HG02610 (cell line): ENCODE measurements around the gene IQSEC1.

Experiments used
- ATAC-seq: cut with Tn5 transposase; IDR thresholded peaks from one replicate; pipeline ENCODE4 v1.9.1; 2021; ENCODE audit warnings: mild to moderate bottlenecking, moderate library complexity; ENCODE audit not compliant: unreplicated experiment

Gene IQSEC1

DNA sequence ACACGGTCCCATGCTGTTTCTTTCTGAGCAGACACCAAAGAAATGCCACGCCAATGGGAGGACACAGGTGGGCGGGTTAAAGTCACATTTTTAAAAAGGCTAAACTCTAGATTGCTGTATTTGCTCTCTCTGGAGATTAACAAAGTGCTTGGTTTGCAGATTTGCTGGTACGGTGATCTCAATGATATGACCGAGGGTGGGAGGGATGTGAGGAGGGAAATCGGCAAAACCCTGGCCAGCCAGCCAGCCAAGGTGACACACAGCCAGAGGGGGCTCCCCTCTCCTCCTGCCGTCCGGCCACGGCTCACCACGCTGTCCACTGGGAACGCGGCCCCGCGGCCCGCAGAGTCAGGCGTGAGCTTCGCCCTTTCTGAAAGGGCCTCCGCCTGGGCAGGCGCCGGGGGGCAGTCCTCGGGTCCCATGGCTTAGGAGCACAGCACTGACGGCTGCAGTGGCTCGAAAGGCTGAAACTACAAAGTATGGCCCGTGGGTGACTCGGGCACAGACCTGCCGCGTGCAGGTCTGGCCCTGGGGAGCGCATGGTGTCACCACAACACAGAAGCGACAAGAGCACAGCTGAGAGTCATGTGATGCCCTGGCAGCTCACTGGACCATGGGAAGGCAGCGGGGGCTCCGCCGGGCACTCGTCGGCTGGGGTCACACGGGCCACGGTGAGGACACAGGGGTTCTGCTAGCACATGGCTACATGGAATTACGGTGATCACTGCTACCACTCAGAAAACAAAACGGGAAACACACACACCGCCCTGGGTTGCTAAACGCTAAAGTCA lies 174.1 kb downstream of the IQSEC1 start:
- ATAC-seq: no peak

DNA sequence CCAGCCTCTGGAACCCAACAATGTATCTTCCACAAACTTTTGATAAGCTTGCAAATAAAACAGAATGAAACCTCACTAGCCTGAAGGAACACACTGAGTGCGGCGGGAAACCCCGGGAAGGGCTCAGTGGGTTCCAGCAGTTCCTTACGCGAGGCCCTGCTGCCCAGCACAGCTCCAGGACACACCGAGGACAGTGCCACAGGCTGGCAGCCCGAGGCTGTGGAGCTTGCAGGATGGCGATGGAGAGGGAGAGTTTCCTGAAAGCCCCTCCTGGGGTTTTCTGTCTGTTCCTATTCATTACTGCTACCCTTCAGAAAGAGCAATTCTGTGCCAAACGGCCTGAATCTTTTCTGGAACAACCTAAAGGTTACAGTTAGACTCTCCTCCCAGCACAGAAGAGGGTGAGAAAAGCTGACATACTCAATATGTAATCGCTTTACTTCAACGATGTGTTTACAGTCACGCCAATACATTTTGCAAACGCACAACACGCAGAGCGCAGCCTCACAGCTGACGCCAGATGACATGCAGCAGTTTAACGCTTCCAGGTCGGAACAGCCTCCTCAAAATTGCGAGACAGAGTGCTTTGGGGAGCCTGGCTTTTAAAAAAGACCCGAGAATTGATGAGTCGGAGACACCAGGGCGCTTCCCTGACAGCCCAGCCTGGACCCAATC lies 174.8 kb downstream of the IQSEC1 start:
- no peak for ATAC-seq

DNA sequence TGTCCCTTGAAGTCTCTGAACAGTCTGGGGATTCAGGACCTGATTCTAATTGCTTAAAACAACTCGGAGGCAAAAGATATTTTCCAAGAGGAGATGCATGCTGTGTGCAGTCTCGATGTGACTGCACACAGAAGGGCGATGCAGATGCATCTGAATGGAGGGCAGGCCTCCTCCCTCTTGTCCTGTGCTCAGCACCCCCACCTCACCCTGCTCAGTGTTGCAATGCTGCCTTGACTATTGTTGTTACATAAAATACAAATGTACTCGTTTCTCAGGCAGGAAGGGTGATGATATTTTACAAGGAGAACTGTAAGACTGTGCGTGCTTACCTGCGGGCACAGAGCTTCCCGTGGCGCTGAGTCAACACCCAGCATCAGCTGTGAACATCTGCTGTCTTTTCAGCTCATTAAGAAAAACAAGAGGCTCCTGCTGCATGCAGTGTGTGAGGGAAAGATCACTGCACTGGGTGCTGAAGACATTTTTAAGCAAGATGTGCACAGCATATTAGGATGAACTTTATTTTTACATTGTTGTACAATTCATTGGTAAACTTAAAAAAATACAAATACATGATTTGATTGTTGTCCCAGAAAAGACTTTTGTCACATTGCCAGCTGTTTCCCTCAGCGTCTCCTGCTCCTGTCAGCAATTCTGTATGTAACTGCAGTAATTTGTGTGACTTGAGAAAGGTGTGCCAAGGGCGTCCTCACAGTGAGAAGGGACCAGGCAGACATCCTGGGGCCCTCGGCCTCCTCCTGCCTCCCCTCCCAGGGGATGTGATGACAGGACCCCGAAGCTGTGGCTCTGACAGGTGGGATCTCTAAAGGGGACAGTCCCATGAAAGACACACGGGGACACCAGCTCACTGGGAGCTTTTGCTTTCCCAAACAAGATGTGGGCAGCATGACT lies 175.6 kb downstream of the IQSEC1 start:
- no peak for ATAC-seq

DNA sequence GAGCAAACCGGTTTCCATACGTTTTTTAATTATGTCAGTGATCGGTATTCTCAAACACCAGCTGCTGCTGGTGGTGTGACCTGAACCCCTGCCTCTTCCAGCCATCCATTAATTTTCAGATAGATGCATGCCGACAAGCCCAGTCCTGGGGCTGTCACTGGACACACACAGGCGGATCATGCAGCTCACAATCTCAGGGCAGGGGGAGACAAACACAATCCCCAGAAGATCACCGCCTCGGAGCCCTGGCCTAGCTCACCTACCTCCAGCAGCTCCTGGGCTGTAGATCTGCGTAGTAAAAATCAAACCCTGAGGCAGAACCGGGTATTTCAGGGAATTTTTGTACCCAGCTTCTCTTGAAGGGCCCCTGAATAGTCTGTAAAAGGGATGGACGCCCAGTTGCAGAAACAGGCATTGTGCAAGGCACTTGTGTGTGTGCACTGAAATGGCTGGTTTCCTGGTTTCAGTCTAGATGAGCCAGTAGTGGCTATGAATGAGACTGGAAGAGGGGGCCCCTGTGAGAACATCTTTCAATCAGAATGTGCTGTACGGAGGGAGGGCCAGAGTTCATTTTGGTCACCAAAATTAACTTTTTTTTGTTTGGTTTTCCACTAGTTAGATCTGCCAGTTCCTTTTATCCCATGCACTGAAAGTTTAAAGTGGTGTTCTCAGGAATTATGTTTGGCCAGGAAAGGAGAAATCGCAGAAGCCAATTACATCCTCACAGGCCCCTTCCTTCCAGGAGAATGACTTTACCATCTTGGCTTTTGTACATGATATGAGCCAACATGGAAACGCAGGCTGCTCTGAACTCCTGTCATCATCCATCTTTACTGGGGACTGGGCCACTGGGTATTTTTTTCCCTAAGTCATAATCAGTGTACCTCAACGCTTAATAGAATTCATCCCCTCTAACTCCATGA lies 176.9 kb downstream of the IQSEC1 start:
- no peak for ATAC-seq

DNA sequence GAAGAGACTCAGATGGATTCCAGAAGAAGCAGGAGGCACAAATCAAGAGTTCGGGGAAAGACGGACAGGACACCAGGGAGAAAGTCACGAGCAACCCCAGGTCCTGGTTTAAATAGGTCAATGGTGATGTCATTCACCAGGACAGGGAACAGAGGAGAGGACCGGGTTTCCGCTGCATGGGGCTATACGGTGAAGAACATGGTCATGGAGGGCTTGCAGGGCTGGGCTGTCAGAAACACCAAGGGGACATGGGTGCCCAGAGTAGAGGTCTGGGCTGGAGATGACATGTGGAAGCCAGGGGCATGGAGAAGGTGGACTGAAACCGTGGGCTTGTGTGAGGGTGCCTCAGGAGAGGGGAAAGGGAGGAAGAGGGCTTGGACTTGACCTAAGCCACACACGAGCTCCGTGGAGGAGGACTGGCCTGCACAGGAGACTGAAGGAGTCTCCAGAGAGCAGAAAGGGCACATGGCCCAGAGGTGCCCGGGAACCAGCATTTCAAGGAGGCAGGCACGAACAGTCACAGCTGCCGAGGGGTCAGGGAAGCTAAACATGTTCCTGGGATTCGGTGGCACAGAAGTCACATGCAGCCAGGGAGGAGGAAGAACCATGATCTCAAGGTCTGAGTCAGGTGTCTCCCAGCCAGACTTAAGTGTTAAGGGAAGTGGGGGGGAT lies 177.7 kb downstream of the IQSEC1 start:
- no peak for ATAC-seq

DNA sequence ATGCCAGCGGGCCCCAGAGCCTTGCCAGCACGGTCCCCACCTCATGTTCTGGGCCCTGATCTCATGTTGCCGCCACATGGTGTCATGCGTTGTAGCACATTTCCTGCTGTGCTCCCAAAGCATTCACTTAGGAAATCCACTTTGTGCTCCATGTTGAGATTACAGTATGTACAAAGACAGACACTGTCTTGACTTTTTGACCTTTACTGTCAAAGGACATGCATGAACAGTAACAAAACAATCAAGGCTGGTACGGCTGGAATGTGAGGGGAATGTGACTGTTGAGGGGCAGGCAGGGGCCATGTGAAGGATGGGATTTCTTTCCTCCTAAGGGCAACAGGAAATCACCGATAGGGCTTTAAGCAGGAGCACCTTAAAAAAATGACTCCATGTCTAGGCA lies 178.6 kb downstream of the IQSEC1 start:
- ATAC-seq: no peak

DNA sequence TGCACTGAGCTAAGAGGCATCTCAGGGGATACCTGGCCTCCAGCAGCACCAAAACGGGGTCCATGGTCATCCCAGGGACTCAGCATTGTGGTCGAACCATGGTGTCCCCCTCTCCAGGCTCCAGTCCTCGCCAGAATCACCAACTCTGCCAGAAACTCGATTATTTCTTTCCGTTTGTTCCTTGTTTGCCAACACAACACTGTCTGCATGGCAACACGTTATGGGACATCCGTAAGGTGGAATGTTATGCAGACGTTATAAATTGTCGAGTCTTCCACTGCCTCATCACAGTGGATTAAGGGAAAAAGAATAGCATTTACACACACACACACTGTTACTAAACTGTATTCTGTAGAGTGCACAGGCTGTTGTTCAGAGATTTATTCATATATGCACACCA lies 179.4 kb downstream of the IQSEC1 start:
- no peak for ATAC-seq

DNA sequence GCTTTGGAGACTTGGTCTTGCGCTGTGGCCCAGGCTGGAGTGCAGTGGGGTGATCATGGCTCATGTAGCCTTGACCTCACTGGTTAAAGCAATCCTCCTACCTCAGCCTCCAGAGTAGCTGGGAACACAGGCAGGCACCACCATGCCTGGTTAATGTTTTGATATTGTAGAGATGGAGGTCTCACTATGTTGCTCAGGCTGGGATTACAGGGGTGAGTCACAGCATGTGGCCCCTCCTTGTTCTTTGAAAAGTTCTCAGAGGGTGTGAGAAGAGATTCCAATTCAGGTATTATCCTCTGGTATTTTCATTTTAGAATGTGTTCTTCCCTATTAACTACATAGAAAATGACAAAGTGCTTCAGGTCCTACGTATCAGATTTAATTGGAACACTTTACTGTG lies 180.0 kb downstream of the IQSEC1 start:
- ATAC-seq: no peak

DNA sequence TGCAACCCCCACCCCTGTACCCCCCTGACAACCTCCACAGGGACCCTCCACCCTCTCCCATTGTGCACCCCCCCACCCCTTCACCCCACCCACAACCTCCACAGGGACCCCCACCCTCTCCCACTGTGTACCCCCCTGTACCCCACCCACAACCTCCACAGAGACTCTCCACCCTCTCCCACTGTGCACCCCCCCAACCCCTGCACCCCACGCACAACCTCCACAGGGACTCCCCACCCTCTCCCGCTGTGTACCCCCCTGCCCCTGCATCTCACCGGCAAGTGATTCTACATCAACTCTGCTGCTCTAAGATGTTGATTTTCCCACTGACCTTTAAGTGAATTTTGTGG lies 180.4 kb downstream of the IQSEC1 start:
- ATAC-seq: no peak

DNA sequence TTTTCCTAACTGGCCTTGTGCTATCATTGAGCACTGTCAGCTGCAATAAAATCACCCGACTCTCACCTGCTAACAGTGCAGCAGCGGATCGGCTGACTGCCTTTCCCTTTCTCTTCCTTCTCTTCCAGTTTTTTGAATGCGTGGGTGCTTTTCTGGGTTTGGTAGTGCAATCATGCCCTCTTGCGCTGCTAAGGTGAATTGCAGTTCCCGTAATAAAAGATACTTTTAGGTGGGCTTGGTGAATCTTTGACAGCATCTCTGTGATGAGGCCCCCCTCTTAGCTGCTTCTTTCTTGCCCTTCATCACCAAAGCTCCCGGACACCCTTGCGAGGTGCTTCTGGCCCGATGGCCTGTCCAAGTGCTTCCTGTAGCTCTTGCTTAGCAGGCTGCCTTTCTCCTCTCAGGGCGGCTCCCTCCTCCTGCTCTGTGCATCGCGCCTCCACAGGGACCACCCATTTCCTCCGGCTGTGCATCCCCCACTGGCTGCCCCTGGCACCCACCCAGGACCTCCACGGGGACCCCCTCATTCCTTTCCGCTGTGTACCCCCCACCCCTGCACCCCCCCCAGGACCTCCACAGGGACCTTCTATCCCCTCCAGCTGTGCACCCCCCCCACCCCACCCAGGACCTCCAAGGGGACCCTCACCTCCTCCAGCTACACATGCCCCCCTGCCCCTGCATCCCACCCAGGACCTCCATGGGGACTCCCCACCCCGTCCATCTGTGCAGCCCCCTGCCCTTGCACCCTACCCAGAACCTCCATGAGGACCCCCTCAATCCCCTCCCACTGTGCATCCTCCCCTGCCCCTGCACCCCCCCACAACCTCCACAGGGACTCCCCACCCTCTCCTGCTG lies 181.0 kb downstream of the IQSEC1 start:
- no peak for ATAC-seq

DNA sequence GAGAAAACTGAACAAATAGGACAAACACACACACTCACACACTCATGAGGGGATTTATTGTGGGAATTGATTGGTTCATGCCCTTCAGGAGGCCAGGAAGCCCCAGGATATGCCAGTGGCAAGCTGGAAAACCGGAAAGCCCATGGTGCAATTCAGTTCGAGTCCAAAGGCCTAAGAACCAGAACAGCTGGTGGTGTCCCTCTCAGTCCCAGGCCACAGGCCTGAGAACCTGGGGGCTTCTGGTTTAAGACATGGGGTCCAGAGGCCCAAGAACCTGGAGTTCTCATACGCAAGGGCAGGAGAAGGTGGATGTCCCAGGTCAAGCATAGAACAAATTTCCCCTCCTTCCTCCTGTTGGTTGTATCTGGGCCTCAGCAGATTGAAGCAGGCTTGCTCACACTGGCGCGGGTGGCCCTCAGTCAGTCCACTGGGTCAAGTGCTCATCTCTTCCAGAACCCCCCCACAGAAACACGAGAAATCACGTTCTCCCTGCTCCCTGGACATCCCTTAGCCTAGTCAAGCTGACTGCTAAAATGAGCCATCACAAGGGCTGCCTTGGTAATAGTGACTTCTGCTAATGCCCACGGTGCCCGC lies 181.7 kb downstream of the IQSEC1 start:
- ATAC-seq: no peak

DNA sequence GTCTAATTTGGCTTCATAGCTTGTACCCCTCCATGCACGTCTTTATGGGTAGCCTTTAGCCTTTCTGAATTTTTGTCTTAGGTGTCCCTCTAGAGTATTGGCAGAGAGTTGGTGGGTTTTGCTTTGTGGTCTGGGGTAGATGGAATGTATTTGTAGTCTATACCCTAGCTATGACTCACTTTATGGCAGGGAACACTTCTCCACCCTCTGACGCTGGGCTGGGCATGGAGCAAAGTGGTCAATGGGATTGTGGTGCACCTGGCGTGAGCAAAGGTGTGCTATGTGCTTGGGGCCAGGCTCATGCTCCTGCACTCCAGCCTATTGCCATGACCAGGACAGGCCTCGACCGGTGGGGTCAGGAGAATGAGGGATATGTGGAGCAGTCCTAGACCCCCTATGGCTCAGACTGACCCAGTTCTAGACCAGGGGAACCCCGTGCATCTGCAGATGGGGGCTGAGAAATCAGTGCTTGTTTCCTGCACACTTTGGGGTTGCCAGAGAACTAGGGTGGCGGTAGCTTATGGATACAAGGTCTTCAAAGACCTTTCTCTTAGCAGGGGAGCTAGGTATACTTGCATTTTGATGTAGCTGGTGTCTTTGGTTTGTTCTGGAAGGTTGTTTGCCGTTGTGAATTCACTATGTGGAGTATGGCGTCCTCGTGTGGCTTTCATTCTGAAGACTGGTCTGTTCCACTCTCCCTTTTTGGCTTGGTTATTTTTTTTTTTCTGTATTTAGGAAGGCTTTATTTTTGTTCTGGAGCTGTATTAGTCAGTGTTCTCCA lies 182.4 kb downstream of the IQSEC1 start:
- ATAC-seq: no peak

DNA sequence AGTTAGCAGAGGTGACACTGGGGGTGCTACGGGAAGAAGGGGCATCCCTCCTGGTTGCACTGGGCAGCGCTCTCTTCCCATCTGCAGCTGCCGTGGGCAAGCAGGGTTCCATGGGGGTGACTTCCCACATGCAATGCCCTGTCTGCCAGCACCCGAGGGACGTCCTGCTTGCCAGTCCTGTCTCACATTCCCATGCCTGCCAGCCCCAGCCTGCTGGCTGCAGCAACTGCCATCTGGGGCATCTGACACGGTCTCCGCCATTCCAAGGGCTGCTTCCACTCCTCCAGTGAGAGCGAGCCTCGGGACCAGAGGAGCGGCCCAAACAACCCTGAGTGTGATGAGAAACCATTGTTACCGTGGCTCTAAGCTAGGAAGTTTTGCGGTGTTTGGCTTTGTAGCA lies 186.5 kb downstream of the IQSEC1 start:
- ATAC-seq: no peak

DNA sequence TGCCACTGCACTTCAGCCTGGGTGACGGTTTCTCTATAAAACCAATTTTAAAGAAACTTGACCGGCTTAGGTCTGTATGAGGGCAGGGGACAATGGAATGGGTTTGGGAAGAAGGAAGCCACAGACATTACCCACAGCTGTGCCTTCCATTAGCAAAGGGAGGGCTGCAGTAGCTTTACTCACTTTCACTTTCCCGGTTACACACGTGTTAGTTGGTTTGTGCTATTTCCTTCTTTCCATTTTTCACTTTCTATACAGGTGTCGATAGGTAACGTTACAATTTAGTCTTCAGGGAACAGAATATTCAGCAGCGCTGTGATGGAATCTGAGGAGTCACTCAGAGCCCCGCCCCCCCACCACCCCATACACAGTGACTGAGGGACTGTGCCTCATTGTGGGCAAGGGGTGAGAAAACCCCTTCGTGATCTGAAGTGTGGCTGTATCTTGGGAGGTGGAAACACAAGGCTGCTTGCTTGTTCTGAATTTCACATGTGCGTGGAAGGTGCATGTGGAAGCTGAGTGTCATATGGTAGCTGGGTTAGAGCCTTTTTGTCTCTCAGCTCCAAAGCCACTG lies 187.0 kb downstream of the IQSEC1 start:
- ATAC-seq: peak; percentile 53

DNA sequence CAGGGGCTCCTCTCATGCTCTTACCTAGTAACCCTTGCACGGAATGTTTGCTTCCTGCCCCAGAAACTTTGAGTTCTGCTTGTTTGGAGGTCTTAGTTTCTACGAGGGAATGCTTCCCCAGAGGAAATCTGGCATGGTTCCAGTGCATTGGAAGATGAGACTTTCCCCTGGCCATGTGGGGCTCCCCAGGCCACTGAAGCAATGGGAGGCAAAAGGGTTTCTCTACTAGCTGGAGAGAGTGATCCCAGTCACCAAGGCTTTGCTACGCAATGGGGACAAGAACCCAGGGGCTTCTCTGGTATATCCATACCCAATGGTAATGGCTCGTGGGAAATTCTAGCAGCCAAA lies 187.7 kb downstream of the IQSEC1 start:
- no peak for ATAC-seq

DNA sequence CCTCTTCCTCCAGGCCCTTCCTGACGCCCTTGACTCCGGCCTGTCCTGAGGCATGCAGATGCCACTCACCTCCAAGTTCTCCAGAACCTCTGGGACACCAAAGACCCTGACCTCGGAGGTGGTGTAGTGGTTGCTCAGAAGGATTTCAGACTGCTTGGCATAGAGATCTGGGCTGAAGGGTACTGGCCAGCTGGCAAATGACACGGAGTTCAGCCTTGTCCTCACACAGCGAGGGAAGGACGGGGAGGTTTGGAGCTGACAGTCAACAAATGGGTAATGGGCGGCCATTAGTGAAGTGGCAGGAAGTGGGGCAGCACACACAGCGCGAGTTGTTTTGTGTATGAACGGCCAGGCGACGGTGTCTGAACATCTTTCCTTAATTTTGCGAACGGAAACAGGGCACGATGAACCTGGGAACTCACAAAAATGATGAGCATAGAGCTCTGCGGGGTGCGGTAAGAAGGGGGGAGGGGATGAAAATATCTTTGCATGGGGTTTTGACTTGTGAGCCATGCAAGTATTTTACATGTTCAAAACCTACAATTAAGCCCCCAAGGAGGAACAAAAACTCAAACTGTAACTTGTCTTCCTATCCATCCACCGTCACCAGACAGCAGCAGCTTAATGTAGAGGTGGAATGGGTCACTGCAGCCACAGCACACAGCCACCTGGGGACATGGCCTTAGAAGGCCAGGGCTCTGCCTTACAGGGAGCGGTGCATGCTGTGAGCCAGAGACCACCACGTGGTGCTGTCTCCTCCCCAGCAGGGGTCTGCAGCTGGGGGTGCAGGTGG lies 188.2 kb downstream of the IQSEC1 start:
- no peak for ATAC-seq

DNA sequence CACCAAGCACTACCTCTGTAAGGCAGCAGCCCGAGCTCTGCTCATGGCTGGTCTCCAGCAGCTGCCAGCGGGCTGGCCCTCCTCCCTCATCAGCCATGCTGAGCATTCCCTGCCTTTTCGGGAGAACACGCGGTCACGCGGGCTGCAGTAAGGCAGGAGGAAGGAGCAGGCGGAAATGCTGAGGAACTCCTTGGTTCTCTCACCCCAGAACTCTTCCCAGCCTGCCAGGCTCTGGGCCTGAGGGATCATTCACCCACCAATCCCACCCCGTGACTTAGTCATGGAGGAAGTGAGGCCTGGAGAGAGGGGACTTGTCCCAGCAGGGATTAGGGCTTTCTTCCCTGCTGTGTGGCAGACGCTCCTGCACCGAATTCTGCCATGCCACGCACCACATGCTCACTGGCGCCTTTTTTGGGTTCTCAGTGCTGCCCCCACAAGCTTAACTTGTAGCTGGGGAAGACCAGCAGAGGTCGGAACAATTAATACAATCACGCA lies 189.0 kb downstream of the IQSEC1 start:
- no peak for ATAC-seq
